ENCODE measurements around the gene PDZD2. TPM values are rescaled to one million over a fixed set of nuclear protein-coding genes. Genes with fewer than 3 reads are reported as not detected.

The PDZD2 gene
- total and polyA plus RNA-seq, 2 experiments from 2014 or later = 0.21 TPM; not detected in 1

DNA sequence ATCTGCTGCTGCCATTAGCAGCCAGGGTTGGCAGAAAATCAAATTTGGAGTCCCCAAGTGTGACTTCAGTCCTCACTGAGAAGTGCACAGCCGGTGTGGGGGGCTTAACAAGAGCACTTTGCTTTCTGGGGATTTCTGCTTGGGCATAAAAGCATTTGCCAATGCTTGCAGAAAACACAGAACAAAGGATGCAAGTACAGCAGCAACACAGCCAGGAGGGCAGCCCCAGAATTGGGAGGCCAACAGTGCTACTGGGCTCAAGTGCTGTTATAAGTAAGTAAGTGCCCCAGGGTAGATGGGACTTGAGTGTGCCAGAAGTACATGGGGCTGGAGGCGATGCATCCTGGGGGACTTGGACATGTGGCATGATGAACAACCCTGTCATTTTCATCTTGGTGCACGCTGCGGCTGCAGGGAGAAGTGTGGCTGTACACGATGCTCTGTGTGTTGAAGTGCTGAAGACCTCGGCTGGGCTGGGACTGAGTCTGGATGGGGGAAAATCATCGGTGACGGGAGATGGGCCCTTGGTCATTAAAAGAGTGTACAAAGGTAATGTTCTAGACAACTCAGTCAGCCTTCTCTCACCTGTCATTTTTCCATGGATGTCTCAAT, 461.9 kb downstream of the PDZD2 start:
- H3K4me1 ChIP-seq (ENCODE audit: insufficient read depth) = no peaks in the 10 kb centered on the region
- no peak for DNase-seq
- no peak overlapping the region for H2AFZ ChIP-seq
- H3K9me2 ChIP-seq (ENCODE audit: insufficient read depth) = no peaks in the 10 kb centered on the region
- peaks cover 69% of the 10 kb centered on the region for H3K36me3 ChIP-seq (ENCODE audit: low read depth)
- H3K27ac ChIP-seq = no peak overlapping the region
- H3K79me2 ChIP-seq (ENCODE audit: insufficient read depth) = 0 out of 2 replicates have a peak, but pooled peaks cover 11% of the 10 kb centered on the region
- no peaks in the 10 kb centered on the region for H4K20me1 ChIP-seq (ENCODE audit: insufficient read depth)
- H3F3A ChIP-seq (ENCODE audit: insufficient read depth) = peaks cover 11% of the 10 kb centered on the region
- H3K9me3 ChIP-seq (ENCODE audit: low read depth) = no peaks in the 10 kb centered on the region
- 82 to 86% methylated on average over 8 of the region's 8 CpGs for WGBS, 2 experiments (ENCODE audit: low coverage in 1 of 2, low lambda C conversion rate in 2 of 2, missing lambda C conversion rate in 2 of 2)
- no peak overlapping the region for H3K4me2 ChIP-seq (ENCODE audit: unreplicated experiment)
- TF ChIP-seq EZH2 (IDR thresholded peaks at IDR 0.05; ENCODE audit: insufficient read depth, poor library complexity, severe bottlenecking) (no peak), EZH2phosphoT487 (IDR thresholded peaks at IDR 0.05; ENCODE audit: insufficient read depth, low read depth) (no peak)
- no peaks in the 10 kb centered on the region for H3K27me3 ChIP-seq (replicated peaks; ENCODE audit: insufficient read depth)
- no peak overlapping the region for H3K9ac ChIP-seq
- in situ Hi-C loops (cut with MboI) = no loop called here
- no peak overlapping the region for H3K4me3 ChIP-seq

DNA sequence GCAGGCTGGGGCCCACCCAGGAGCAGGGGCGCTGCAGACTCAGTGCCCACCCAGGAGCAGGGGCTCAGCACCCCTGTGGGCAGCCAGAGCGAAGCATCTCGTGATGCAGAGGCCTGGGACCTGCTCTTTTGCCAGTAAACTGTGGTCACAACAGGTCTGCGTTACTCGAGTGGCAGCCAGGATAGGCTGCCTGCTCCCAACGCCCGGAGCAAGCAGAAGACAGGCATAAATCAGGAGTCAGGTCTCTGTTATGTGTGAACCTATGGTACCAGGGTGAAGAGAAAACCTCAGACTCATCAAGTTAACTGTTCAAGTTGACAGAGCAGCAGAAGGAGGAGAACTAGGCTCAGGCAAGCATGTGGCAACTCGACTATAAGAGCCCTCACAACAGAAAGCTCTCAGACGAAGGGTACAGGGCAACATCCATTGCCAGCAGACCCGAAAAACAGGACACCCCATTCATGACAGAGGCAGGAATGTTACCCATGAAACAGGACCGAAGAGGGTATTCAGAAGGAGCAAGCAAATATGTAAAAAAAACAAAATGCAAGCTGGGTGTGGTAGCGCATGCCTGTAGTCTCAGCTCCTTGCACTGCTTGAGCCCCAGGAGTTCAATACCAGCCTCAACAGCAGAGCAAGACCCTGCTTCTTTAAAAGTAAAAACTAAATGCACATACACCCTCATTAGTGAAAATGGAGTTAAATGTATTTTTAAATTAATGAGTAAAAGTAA, 463.5 kb downstream of the PDZD2 start:
- TF ChIP-seq EZH2 (IDR thresholded peaks at IDR 0.05; ENCODE audit: insufficient read depth, poor library complexity, severe bottlenecking) = no peak
- TF ChIP-seq EZH2phosphoT487 (IDR thresholded peaks at IDR 0.05; ENCODE audit: insufficient read depth, low read depth) = no peak
- Histone ChIP-seq H3F3A (ENCODE audit: insufficient read depth) (peaks cover 15% of the 10 kb centered on the region), H3K4me2 (ENCODE audit: unreplicated experiment) (no peak overlapping the region), H3K27me3 (replicated peaks; ENCODE audit: insufficient read depth) (no peaks in the 10 kb centered on the region), H3K4me1 (ENCODE audit: insufficient read depth) (no peaks in the 10 kb centered on the region), H3K4me3 (no peak overlapping the region), H3K36me3 (ENCODE audit: low read depth) (peaks cover 75% of the 10 kb centered on the region), H4K20me1 (ENCODE audit: insufficient read depth) (no peaks in the 10 kb centered on the region), H2AFZ (no peak overlapping the region), H3K27ac (no peak overlapping the region), H3K9me3 (ENCODE audit: low read depth) (no peaks in the 10 kb centered on the region), H3K9me2 (ENCODE audit: insufficient read depth) (no peaks in the 10 kb centered on the region), H3K9ac (no peak overlapping the region), H3K79me2 (ENCODE audit: insufficient read depth) (peaks cover 26% of the 10 kb centered on the region)
- DNase-seq = no peak
- in situ Hi-C loops (cut with MboI) = no loop called here
- WGBS, 2 experiments (ENCODE audit: low coverage in 1 of 2, low lambda C conversion rate in 2 of 2, missing lambda C conversion rate in 2 of 2) = 77 to 83% methylated on average over 12 of the region's 12 CpGs

DNA sequence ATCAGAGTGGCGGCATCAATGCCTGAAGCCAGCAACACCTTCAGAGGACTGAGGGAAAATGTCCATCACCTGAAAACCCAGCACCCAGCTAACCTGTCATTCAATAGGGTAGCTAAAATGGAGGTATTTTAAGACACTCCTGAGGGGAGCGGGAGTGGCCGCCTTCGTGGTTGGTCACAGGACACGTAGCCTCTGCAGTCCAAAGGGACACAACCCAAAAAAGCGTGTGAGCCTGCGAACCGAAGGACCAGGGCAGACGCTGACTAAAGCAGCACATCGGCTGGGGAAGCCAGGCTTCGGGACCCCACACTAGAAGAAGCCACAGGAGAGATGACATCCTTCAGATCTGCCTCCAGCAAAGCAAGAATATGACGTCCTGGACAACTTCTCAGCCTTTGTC, 464.6 kb downstream of the PDZD2 start:
- peaks cover 12% of the 10 kb centered on the region for H3F3A ChIP-seq (ENCODE audit: insufficient read depth)
- H3K27me3 ChIP-seq (replicated peaks; ENCODE audit: insufficient read depth) = no peaks in the 10 kb centered on the region
- TF ChIP-seq EZH2phosphoT487 (IDR thresholded peaks at IDR 0.05; ENCODE audit: insufficient read depth, low read depth) (no peak), EZH2 (IDR thresholded peaks at IDR 0.05; ENCODE audit: insufficient read depth, poor library complexity, severe bottlenecking) (no peak)
- in situ Hi-C loops (cut with MboI) = no loop called here
- H3K4me1 ChIP-seq (ENCODE audit: insufficient read depth) = 0 out of 2 replicates have a peak, but pooled peaks cover under 1% of the 10 kb centered on the region
- no peak overlapping the region for H3K27ac ChIP-seq
- 0 out of 2 replicates have a peak, but pooled peaks cover 4% of the 10 kb centered on the region for H4K20me1 ChIP-seq (ENCODE audit: insufficient read depth)
- 90 to 91% methylated on average over 12 of the region's 12 CpGs for WGBS, 2 experiments (ENCODE audit: low coverage in 1 of 2, low lambda C conversion rate in 2 of 2, missing lambda C conversion rate in 2 of 2)
- H3K9ac ChIP-seq = no peak overlapping the region
- H3K79me2 ChIP-seq (ENCODE audit: insufficient read depth) = peaks cover 35% of the 10 kb centered on the region
- H3K36me3 ChIP-seq (ENCODE audit: low read depth) = peaks cover 79% of the 10 kb centered on the region
- H3K4me2 ChIP-seq (ENCODE audit: unreplicated experiment) = no peak overlapping the region
- H3K9me3 ChIP-seq (ENCODE audit: low read depth) = no peaks in the 10 kb centered on the region
- no peaks in the 10 kb centered on the region for H3K9me2 ChIP-seq (ENCODE audit: insufficient read depth)
- H2AFZ ChIP-seq = no peak overlapping the region
- DNase-seq = no peak
- no peak overlapping the region for H3K4me3 ChIP-seq

DNA sequence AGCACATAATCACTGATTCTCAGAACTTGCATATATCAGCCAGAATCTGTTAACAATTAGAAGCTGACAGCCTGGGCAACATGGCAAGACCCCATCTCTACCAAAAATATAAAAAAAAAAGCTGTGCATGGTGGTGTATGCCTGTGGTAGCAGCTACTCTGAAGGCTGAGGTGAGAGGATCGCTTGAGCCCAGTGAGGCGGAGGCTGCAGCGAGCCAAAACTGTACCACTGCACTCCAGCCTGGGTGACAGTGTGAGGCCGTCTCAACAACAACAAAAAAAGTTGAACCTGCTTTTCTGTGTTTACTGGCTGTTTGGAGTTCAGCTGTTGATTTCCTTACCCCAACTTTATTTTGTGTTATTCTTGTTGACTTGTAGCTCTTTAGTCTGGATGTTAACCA, 468.4 kb downstream of the PDZD2 start:
- no peak overlapping the region for H2AFZ ChIP-seq
- no peak for DNase-seq
- H3F3A ChIP-seq (ENCODE audit: insufficient read depth) = peaks cover 36% of the 10 kb centered on the region
- H3K4me2 ChIP-seq (ENCODE audit: unreplicated experiment) = no peak overlapping the region
- H3K79me2 ChIP-seq (ENCODE audit: insufficient read depth) = peaks cover 70% of the 10 kb centered on the region
- peaks cover 68% of the 10 kb centered on the region for H3K36me3 ChIP-seq (ENCODE audit: low read depth)
- no peaks in the 10 kb centered on the region for H3K9me2 ChIP-seq (ENCODE audit: insufficient read depth)
- H3K27me3 ChIP-seq (replicated peaks; ENCODE audit: insufficient read depth) = no peaks in the 10 kb centered on the region
- H3K4me1 ChIP-seq (ENCODE audit: insufficient read depth) = 0 out of 2 replicates have a peak, but pooled peaks cover 6% of the 10 kb centered on the region
- H3K9ac ChIP-seq = no peak overlapping the region
- 0 out of 2 replicates have a peak, but pooled peaks cover 5% of the 10 kb centered on the region for H4K20me1 ChIP-seq (ENCODE audit: insufficient read depth)
- WGBS, 2 experiments (ENCODE audit: low coverage in 1 of 2, low lambda C conversion rate in 2 of 2, missing lambda C conversion rate in 2 of 2) = 97 to 98% methylated on average over 4 of the region's 4 CpGs
- H3K27ac ChIP-seq = no peak overlapping the region
- H3K4me3 ChIP-seq = no peak overlapping the region
- in situ Hi-C loops (cut with MboI) = no loop called here
- no peak for TF ChIP-seq EZH2phosphoT487 (IDR thresholded peaks at IDR 0.05; ENCODE audit: insufficient read depth, low read depth)
- TF ChIP-seq EZH2 (IDR thresholded peaks at IDR 0.05; ENCODE audit: insufficient read depth, poor library complexity, severe bottlenecking) = no peak
- H3K9me3 ChIP-seq (ENCODE audit: low read depth) = no peaks in the 10 kb centered on the region
